ENCODE data around the gene SERINC4.
A peak's percentile ranks its signal among the peaks of the same experiment; 100 is the strongest.

SERINC4 gene

DNA sequence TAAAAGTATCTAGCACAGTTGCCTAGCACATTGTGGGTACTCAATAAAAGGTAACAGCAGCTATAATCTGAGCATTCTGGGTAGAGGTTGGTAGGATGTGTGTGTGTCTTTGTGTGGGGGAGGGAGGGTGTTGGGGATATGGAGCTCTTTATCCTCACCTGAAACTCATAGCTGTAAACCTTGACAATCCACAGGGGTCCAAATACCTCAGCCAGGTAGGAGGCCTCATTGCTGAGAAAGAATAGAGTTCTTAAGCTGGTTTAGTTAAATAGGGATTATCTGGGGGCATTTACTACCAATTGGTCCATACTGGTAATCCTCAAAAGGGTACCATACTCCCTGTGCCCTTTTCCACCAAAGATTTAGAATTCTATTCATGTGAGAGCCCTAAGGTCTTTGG lies 4.0 kb downstream of the SERINC4 start:
- TF ChIP-seq MAX (IDR thresholded peaks at IDR 0.05) (no peak), TEAD4 (IDR thresholded peaks at IDR 0.05) (no peak), YY1 (IDR thresholded peaks at IDR 0.05; ENCODE audit: low read depth) (no peak)
- TF ChIP-seq, protein P1, sequence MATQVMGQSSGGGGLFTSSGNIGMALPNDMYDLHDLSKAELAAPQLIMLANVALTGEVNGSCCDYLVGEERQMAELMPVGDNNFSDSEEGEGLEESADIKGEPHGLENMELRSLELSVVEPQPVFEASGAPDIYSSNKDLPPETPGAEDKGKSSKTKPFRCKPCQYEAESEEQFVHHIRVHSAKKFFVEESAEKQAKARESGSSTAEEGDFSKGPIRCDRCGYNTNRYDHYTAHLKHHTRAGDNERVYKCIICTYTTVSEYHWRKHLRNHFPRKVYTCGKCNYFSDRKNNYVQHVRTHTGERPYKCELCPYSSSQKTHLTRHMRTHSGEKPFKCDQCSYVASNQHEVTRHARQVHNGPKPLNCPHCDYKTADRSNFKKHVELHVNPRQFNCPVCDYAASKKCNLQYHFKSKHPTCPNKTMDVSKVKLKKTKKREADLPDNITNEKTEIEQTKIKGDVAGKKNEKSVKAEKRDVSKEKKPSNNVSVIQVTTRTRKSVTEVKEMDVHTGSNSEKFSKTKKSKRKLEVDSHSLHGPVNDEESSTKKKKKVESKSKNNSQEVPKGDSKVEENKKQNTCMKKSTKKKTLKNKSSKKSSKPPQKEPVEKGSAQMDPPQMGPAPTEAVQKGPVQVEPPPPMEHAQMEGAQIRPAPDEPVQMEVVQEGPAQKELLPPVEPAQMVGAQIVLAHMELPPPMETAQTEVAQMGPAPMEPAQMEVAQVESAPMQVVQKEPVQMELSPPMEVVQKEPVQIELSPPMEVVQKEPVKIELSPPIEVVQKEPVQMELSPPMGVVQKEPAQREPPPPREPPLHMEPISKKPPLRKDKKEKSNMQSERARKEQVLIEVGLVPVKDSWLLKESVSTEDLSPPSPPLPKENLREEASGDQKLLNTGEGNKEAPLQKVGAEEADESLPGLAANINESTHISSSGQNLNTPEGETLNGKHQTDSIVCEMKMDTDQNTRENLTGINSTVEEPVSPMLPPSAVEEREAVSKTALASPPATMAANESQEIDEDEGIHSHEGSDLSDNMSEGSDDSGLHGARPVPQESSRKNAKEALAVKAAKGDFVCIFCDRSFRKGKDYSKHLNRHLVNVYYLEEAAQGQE (IDR thresholded peaks at IDR 0.05; ENCODE audit: low read depth) = no peak
- TF ChIP-seq, protein P2, sequence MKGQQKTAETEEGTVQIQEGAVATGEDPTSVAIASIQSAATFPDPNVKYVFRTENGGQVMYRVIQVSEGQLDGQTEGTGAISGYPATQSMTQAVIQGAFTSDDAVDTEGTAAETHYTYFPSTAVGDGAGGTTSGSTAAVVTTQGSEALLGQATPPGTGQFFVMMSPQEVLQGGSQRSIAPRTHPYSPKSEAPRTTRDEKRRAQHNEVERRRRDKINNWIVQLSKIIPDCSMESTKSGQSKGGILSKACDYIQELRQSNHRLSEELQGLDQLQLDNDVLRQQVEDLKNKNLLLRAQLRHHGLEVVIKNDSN (IDR thresholded peaks at IDR 0.05) = no peak

DNA sequence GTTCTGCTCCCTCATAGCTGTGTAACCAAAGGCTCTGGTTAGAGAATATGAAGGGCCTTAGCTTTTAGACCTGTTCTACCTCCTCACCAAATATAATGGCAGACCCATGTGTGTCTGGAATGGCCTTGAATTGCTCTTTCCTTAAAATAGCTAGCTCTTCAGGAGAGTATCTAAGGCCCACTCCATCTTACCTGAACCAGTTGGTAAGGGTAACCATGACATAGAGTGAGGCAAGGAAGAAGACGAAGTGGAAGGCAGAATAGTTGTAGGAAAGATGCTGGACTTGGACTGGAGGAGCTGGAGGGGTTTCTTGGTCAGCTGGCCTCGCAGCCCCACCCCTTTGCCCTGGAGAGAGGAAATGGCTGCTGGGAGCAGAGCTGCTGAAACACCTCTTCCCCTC lies 4.8 kb downstream of the SERINC4 start:
- TF ChIP-seq TCF12 (IDR thresholded peaks at IDR 0.05; ENCODE audit: low read depth) = no peak
- TF ChIP-seq FOXM1 (IDR thresholded peaks at IDR 0.05; ENCODE audit: borderline replicate concordance, low read depth) = no peak
- TF ChIP-seq, protein P1 (IDR thresholded peaks at IDR 0.05; ENCODE audit: low read depth) = no peak
- TF ChIP-seq RAD21 (IDR thresholded peaks at IDR 0.05; ENCODE audit: low read depth) = no peak
- TF ChIP-seq, protein P2 (IDR thresholded peaks at IDR 0.05) = no peak

- TF ChIP-seq, protein P1 (IDR thresholded peaks at IDR 0.05; ENCODE audit: low read depth) = peak; percentile 52
- TF ChIP-seq TCF12 (IDR thresholded peaks at IDR 0.05; ENCODE audit: low read depth) = no peak
Observed at GRCh38 chr15:43794269-43795037, 5.6 kb downstream of the SERINC4 start.

DNA sequence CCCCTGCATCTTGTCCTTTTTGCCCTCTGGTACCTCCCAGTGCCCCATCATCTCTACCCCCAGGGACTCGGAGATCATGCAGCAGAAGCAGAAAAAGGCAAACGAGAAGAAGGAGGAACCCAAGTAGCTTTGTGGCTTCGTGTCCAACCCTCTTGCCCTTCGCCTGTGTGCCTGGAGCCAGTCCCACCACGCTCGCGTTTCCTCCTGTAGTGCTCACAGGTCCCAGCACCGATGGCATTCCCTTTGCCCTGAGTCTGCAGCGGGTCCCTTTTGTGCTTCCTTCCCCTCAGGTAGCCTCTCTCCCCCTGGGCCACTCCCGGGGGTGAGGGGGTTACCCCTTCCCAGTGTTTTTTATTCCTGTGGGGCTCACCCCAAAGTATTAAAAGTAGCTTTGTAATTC lies 6.4 kb downstream of the SERINC4 start:
- TF ChIP-seq EGR1 (IDR thresholded peaks at IDR 0.05) (no peak), TCF12 (IDR thresholded peaks at IDR 0.05; ENCODE audit: low read depth) (no peak), EP300 (IDR thresholded peaks at IDR 0.05; ENCODE audit: borderline replicate concordance) (no peak), FOXM1 (IDR thresholded peaks at IDR 0.05; ENCODE audit: borderline replicate concordance, low read depth) (no peak), YY1 (IDR thresholded peaks at IDR 0.05; ENCODE audit: low read depth) (no peak)

DNA sequence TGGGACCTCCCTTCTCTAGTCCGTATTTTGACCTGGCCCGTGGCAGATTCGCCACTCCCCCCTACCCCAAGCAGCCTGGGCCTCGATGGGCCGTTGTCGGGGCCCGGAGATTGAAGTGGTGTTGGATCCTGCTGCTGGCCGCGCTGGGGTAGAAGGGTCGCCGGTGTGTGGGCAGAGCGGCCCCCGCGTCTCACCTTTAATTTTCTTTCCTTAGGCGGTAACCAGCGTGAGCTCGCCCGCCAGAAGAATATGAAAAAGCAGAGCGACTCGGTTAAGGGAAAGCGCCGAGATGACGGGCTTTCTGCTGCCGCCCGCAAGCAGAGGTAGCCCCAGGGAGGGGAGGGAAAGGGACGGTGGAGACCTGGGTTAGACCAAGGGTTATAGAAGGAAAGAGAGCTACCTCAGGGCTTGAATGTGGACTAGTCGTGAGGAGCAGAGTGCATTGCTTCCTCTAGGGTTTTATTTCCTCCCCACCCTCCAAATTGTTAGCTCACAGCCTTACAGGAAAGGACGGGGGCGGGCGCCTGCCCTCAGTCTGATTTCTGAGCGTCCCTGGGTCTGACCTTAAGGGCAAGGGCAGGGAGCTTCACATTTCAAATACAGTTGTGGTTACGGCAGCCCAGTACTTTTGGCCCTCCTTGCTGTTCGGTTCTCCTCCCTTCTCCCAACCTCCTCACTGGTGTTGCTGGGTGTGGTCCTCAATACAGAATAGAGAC lies 7.1 kb downstream of the SERINC4 start:
- no peak for TF ChIP-seq EP300 (IDR thresholded peaks at IDR 0.05; ENCODE audit: borderline replicate concordance)
- 0 out of 2 replicates have a peak, but pooled peaks have one; percentile 7 for TF ChIP-seq TCF12 (IDR thresholded peaks at IDR 0.05; ENCODE audit: low read depth)

Measured in Ishikawa (cell line).